NCI-H2227 treated with DMSO at 0.1 percent for 48 hours (cell line): ENCODE measurements around the gene SERPINF2.
"Not testable (repeated sequence)": the region's sequence is repeated elsewhere in the genome, so short reads cannot be mapped to it uniquely, and the experiment has no call there.

Experiments used
- DNase-seq: peaks from one replicate; lab custom pipeline; 2025; lab: John Stamatoyannopoulos, UW

Gene SERPINF2

DNA sequence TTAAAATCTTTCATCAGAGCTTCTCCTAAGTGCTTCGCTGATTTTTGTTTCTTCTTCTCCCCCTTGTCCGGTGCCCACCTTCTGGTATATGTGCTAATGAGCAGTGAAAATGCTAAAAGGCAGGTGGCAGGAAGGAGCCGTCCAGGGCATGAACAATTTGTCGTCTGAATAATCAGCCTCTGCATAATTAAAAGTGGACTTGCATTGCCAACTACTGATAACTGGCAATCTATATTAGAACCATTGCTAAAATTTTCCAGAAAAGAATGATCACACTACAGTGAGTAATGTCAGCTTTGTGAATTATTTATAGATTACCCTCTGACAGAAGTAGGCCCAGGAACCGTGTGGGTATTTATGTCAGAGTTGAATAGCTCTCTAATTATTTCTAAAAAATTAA is 47.3 kb downstream of the SERPINF2 start:
- no peak for DNase-seq

DNA sequence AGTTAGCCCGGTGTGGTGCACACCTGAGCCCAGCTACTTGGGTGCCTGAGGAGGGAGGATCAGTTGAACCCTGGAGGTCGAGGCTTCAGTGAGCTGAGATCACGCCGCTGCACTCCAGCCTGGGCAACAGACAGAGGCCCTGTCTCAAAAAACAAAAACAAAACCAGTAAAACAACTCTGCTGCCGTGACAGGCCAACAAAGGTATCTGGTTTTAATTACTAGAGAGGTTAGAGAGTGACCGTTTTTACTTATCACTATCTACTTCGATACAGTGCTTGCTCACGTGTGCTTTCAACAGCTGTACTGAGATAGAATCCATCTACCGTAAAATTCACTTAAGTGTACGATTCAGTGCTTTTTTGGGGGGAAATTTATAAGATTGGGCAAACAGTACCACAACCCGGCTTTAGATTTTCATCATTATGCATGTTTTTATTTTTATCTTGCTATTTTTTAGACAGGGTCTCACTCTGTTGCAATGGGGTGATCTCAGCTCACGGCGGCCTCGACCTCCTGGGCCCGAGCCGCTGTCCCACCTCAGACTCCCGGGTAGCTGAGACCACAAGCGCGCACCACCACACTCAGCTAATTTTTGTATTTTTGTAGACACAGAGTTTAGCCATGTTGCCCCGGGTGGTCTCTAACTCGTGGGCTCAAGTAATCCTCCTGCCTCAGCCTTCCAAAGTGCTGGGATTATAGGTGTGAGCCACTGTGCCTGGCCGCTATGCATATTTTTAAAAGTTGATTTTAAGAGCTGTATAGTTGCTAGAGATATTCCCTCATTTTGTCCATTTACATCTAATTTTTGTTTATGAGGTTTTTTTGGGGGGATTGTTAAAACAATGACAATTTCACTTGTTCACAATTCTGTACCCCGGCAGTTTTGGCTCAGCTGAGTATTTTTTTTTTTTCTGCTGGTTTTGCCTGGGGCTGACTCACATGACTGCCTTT is 50.1 kb downstream of the SERPINF2 start:
- DNase-seq = no peak

DNA sequence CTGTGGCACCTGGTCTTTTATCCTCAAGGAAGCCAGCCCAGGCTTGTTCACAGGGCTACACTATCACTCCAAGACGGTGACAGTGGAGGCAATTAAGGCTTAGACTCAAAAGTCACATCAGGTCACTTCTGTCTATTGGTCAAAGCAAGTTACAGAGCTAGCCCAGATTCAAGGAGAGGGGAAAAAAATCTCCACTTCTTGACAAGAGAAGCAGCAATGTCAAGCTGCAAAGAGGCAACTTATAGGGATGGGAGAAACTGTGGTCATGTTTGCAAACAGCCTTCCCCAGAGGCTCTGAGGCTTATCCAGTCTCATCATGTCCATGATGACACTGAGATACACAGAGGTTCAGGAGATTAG is 50.8 kb downstream of the SERPINF2 start:
- no peak for DNase-seq

DNA sequence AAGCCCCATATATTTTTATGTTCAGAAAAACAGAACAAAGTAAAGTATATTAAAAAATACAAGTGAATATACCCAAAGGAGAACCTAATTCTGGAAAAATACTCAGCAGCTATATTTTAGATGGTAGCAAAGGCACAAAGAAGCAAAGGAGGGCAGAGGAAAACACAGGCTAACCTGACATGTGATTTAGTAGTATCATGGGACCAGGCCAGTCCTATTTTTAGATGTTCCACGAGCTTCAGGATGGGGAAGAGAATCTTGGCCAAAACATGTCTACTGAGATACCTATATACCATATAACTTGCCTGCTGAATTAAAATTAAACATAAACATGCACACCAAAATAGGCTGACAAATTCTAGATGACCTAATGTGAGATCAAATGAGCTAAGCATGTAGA is 54.1 kb downstream of the SERPINF2 start:
- no peak for DNase-seq

DNA sequence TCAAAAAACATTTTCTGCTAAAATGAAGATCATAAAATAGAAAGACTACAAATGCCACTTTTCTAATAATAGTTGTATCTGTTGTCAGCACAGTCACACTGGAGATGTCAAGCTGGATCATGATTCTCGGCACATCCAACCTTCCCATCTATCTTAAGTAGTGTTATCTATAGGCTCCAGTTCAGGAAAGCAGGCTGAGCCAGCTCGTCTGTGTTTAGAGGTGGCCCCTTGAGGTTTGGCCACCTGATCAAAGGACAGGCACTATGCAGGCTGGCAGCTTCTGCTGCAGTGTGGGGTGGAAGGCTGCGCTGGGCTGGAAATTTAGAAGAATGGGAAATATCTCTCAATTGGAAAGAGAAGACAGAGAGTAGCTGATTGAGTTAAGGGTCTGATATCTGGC is 54.7 kb downstream of the SERPINF2 start:
- no peak for DNase-seq

DNA sequence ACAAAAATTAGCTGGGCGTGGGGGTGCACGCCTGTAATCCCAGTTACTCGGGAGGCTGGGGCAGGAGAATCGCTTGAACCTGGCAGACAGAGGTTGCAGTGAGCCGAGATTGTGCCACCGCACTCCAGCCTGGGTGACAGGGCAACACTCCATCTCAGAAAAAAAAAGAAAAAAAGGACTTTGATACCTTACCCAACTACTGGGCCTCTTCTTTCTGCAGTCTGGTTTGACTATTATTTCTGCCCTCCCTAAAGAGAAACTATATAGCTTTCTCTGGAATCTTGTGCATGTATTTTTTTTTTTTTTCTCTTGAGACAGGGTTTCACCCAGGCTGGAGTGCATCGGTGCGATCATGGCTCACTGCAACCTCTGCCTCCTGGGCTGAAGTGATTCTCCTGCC is 55.2 kb downstream of the SERPINF2 start:
- not testable (repeated sequence) for DNase-seq

DNA sequence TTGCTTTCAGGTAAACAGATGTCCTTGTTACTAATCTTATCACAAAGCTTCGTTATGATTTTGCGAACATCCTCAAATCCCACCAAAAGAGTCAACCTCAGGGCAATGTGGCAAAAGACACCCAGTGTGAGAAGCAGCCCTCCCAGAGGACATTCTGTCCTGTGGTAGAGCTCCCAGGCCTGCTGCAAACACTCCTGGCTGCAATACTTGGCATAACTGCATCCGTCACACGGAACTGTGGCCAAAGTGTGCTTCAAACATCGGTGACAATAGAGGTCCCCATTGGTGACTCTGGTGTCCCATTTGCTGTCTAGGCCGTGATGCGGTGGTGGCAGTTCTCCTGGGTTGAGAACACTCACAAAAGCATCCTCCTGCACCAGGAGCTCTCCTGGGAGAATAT is 57.6 kb downstream of the SERPINF2 start:
- DNase-seq = no peak

DNA sequence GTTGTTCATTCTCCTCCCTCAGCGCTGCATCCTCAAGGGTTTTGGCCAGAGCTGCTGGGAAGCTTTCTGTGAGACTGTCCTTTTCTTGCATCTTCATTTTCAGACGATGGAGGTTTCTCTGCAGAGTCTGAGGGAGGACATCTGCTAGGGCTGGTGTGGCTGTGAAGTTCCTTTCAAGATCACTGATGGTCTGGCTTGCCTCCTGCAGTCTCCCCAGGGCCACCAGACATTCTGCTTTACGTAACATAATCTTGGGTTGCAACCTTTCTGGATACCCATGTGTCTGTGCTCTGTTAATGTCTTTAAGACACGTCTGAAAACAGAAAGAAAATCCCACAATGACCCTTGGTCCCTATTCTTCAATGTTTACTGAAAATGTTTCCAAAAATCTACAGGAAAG is 58.0 kb downstream of the SERPINF2 start:
- DNase-seq = no peak

DNA sequence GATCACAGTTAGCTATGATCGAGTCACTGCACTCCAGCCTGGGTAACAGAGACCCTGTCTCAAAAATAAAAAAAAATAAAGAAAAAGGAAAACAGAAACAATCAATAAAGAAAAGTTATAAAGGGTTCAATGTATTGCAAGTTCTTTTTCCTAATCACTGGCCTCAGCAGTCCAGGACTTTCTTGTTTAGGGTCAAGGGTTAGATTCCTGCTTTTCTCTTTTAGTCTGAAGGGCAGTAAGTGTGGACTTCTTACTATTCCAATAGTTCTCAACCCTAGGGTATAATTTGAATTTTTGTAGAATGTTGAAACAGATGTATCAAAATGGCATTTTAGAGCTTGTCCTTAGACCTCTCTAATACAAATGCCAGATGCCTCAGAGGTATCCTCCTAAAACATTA is 59.8 kb downstream of the SERPINF2 start:
- DNase-seq = no peak

DNA sequence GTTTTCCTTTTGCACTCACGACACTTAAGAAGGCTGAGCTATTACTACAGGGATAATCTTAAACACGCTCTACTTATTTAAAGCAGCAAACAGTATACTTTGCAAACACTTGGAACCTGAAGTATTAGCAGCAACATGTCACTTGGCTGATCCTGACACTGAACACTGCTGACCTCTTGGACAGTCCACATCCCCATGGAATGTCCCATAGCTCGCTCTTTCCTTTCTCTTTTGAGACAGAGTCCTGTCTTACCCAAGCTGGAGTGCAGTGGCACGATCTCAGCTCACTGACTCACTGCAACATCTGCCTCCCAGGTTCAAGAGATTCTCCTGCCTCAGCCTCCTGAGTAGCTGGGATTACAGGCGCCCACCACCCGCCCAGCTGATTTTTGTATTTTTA is 60.6 kb downstream of the SERPINF2 start:
- no peak for DNase-seq
